Brain microvascular endothelial cell (primary cell): Measurements from ENCODE around the gene CDKN3.
"Not testable (repeated sequence)": the region's sequence is repeated elsewhere in the genome, so short reads cannot be mapped to it uniquely, and the experiment has no call there.

Experiments
- DNase-seq: peaks from one replicate; pipeline ENCODE4 v3.0.0-alpha.2; 2020
- H3K27ac ChIP-seq: fragments of 250-450 bp; sonication (Bioruptor Pico); 2 replicates; pipeline ENCODE4 v1.5.1; 2020; ENCODE audit warnings: mild to moderate bottlenecking, moderate library complexity
- H3K27me3 ChIP-seq: fragments of 250-450 bp; sonication (Bioruptor Pico); replicated peaks from 2 replicates; pipeline ENCODE4 v1.5.1; 2020; ENCODE audit warnings: mild to moderate bottlenecking
- H3K36me3 ChIP-seq: fragments of 250-450 bp; sonication (Bioruptor Pico); replicated peaks from 2 replicates; pipeline ENCODE4 v1.5.1; 2020; ENCODE audit warnings: mild to moderate bottlenecking
- H3K4me3 ChIP-seq: 2 replicates; pipeline ENCODE4 v1.5.1; 2011; ENCODE audit warnings: low read depth, mild to moderate bottlenecking, control low read depth, low read length, moderate library complexity
- in situ Hi-C: cut with HindIII; loops from 2 replicates; pipeline ENCODE4 v1.10.0; 2017; ENCODE audit warnings: low sequenced_read_pairs, low pct_ligation_motif_present
- TF ChIP-seq, protein P1 (sequence below): IDR thresholded peaks from 2 replicates; pipeline ENCODE4 v1.5.1; 2011; ENCODE audit warnings: low read depth, mild to moderate bottlenecking, moderate library complexity, low read length, control low read depth, inconsistent platforms; ENCODE audit errors: missing control alignments

Gene CDKN3

DNA sequence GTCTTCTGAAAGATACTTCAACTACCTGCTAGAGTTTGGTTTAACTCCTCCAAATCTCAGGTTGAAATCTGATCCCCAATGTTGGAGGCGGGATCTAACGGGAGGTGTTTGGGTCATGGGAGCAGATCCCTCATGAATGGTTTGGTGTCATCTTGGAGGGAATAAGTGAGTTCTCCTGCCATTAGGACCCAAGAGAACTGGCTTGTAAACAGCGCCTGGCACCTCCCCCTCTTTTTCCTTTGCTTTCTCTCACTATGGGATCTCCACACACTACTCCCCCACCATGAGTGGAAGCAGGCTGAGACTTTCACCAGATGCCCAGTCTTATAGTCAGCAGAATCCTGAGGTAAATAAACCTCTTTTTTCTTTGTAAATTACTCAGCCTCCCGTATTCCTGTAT lies 41.9 kb downstream of the CDKN3 start:
- Histone ChIP-seq H3K4me3 (no peak overlapping the region), H3K27ac (no peak overlapping the region), H3K36me3 (no peaks in the 10 kb centered on the region), H3K27me3 (no peaks in the 10 kb centered on the region)
- TF ChIP-seq, protein P1, sequence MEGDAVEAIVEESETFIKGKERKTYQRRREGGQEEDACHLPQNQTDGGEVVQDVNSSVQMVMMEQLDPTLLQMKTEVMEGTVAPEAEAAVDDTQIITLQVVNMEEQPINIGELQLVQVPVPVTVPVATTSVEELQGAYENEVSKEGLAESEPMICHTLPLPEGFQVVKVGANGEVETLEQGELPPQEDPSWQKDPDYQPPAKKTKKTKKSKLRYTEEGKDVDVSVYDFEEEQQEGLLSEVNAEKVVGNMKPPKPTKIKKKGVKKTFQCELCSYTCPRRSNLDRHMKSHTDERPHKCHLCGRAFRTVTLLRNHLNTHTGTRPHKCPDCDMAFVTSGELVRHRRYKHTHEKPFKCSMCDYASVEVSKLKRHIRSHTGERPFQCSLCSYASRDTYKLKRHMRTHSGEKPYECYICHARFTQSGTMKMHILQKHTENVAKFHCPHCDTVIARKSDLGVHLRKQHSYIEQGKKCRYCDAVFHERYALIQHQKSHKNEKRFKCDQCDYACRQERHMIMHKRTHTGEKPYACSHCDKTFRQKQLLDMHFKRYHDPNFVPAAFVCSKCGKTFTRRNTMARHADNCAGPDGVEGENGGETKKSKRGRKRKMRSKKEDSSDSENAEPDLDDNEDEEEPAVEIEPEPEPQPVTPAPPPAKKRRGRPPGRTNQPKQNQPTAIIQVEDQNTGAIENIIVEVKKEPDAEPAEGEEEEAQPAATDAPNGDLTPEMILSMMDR, result no peak
- in situ Hi-C loops, result no loop called here
- no peak for DNase-seq

DNA sequence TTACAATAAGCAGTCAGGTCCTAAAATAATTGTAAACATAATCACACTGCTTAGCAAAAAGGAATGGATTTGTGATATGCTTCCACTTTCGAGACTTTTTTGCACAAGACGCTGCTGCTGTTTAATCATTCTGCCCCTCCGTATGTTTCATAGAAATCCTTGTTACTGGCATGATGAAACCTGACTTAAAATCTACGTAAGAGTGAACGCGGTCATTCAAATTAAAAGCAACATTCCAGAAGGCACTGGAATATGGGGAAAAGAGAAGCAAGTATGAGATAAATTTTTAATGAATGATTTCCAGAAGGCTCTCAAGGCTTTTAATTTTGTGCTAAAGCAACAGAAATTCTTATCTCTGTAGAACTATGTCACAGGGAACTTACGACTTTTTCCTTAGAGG lies 43.2 kb downstream of the CDKN3 start:
- Histone ChIP-seq H3K27me3 (no peaks in the 10 kb centered on the region), H3K27ac (peak overlapping the region; percentile 90), H3K4me3 (peak overlapping the region; percentile 76), H3K36me3 (no peaks in the 10 kb centered on the region)
- TF ChIP-seq, protein P1, result no peak
- DNase-seq, result no peak
- in situ Hi-C loops, result no loop called here

DNA sequence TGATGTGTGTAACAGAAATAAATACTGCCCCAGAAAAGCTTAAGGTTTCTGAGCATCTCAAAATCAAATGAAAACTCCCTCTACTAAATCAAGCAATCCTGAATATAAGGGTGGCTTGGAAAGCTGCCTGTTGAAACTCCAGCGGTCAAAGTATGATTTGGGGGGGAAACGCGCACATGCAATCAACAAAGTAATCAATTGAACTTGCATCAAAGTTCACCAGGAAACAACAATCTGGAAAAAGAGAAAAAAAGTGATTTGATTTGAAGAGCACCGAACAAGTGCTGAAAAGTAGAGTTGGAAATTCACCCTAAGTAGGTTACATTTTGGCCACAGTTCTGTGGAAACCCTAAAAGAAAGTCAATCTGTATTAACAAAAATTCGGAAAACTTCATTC lies 43.7 kb downstream of the CDKN3 start:
- Histone ChIP-seq H3K4me3 (peak overlapping the region; percentile 76), H3K36me3 (no peaks in the 10 kb centered on the region), H3K27me3 (no peaks in the 10 kb centered on the region), H3K27ac (peak overlapping the region; percentile 90)
- no peak for DNase-seq
- in situ Hi-C loops, result no loop called here
- TF ChIP-seq, protein P1, result no peak

DNA sequence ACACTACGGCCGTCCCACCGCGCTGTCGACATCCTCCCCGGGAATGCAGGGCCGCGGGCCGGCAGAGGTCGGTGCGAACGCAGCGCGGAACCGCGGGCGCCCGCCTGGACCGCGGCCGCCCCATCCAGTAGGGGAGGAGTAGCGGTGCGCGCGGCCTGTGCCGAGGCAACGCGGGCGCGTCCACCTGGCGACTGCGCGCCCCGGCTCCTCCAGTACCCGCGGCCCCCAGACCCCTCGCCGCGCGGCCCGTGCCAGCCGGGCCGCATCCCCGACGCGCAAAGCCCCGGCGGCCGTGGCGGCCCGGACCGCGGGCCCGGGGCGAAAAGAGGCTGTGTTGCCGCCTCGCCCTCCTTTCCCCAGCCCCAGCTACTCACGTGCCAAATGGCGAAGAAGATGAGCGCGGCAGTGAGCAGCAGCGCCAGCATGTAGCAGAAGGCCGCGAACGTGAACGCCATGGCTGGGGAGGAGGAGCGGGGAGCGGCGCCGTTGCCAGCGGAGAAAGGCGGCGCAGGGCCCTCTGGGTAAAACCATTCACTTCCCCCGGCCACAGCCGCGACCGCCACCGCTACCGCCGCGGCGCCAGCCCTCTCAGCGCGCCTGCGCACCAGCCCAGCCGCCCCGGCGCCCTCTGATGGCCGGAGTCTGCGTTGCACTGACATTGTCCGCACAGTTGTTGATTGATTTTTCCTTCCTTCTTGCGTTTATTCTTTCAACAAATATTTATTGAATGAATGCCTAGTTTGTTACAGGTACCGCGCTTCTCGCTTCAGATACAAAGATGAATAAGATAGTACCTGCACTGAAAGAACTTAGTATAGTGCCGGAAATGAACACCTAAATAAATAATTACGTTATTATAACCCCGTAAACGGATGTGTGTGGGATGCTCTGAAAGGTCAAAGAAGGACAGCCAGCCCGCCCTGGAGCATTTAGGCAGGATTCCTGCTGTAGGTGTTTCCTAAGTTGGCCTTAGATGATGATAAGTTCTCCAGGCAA lies 44.4 kb downstream of the CDKN3 start, which contains the start of gene CNIH1:
TSS of gene CNIH1 (minus strand) at position 502 of the 996 bp plus-strand sequence. CDS start at position 455, 47 bp downstream.
- peak; percentile 75 for DNase-seq
- in situ Hi-C loops, result no loop called here
- H3K36me3 ChIP-seq, result no peaks in the 10 kb centered on the region
- H3K27me3 ChIP-seq, result no peaks in the 10 kb centered on the region
- TF ChIP-seq, protein P1, result peak; percentile 76
- peak within 1 kb of the TSS; percentile 90 for H3K27ac ChIP-seq
- H3K4me3 ChIP-seq, result peak within 1 kb of the TSS; percentile 76

DNA sequence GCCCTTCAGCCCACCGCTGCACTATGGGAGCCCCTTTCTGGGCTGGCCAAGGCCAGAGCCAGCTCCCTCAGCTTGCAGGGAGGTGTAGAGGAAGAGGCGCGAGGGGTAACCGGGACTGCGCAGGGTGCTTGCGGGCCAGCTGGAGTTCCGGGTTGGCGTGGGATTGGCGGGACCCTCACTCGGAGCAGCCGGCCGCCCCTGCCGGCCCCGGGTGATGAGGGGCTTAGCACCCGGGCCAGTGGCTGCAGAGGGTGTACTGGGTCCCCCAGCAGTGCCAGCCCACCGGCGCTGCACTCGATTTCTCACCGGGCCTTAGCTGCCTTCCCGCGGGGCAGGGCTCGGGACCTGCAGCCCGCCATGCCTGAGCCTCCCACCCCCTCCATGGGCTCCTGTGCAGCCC lies 46.2 kb downstream of the CDKN3 start:
- DNase-seq, H3K4me3 ChIP-seq, in situ Hi-C loops, H3K27me3 ChIP-seq, H3K27ac ChIP-seq, H3K36me3 ChIP-seq: not testable (repeated sequence)

DNA sequence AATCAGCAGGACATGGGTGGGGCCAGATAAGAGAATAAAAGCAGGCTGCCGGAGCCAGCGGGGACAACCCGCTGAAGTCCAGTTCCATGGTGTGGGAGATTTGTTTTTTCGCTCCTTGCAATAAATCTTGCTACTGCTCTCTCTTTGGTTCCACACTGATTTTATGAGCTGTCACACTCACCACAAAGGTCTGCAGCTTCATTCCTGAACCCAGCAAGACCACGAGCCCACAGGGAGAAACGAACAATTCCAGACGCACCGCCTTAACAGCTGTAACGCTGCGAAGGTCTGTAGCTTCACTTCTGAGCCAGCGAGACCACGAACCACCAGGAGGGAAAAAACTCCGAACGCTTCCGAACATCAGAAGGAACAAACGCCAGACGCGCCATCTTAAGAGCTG lies 47.2 kb downstream of the CDKN3 start:
- Histone ChIP-seq H3K4me3 (no peak overlapping the region), H3K27ac (no peak overlapping the region), H3K36me3 (no peaks in the 10 kb centered on the region), H3K27me3 (no peaks in the 10 kb centered on the region)
- no peak for DNase-seq
- in situ Hi-C loops, result no loop called here
- TF ChIP-seq, protein P1, result no peak
